GM13977 (cell line): ENCODE measurements around the gene MTRFR.

ENCODE experiments used
- DNase-seq: peaks from one replicate; pipeline ENCODE4 v3.0.0; 2012; ENCODE audit warnings: low spot score
- in situ Hi-C: fragments of 300-500 bp; cut with MboI; formaldehyde crosslinking; loops from one replicate; pipeline ENCODE4 v1.12.0; 2022; ENCODE audit warnings: low sequenced_read_pairs, low pct_unique_long_range_greater_than_20kb, mixed read lengths, inconsistent platforms; ENCODE audit not compliant: unreplicated experiment
- TF ChIP-seq, protein P1 (sequence below): IDR thresholded peaks from 2 replicates; pipeline ENCODE4 v1.5.1; 2012; ENCODE audit warnings: mild to moderate bottlenecking, control low read depth; ENCODE audit not compliant: insufficient read depth; ENCODE audit errors: extremely low read depth, missing control alignments

The MTRFR gene

DNA sequence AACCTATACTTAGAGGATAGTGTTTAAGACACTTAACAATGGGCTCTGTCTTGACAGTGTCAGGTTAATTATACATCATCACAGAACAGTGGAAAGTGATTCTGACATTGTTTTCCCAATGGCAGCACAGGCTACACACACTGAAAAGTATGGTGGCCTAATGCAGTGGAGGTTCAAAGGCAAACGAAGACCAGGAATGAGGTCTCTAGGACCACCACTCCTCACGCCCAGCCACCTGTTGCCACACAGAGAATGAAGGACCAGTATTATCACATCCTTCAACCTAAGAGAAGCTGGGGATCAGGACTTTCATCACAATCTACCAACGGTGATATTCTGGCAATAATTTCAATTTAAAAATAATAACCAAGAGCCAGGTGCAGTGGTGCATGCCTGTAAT, 73.0 kb downstream of the MTRFR start:
- in situ Hi-C loops = no loop called here
- DNase-seq = no peak
- TF ChIP-seq, protein P1, sequence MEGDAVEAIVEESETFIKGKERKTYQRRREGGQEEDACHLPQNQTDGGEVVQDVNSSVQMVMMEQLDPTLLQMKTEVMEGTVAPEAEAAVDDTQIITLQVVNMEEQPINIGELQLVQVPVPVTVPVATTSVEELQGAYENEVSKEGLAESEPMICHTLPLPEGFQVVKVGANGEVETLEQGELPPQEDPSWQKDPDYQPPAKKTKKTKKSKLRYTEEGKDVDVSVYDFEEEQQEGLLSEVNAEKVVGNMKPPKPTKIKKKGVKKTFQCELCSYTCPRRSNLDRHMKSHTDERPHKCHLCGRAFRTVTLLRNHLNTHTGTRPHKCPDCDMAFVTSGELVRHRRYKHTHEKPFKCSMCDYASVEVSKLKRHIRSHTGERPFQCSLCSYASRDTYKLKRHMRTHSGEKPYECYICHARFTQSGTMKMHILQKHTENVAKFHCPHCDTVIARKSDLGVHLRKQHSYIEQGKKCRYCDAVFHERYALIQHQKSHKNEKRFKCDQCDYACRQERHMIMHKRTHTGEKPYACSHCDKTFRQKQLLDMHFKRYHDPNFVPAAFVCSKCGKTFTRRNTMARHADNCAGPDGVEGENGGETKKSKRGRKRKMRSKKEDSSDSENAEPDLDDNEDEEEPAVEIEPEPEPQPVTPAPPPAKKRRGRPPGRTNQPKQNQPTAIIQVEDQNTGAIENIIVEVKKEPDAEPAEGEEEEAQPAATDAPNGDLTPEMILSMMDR = no peak
